ENCODE measurements around the gene BICDL2.

DNA sequence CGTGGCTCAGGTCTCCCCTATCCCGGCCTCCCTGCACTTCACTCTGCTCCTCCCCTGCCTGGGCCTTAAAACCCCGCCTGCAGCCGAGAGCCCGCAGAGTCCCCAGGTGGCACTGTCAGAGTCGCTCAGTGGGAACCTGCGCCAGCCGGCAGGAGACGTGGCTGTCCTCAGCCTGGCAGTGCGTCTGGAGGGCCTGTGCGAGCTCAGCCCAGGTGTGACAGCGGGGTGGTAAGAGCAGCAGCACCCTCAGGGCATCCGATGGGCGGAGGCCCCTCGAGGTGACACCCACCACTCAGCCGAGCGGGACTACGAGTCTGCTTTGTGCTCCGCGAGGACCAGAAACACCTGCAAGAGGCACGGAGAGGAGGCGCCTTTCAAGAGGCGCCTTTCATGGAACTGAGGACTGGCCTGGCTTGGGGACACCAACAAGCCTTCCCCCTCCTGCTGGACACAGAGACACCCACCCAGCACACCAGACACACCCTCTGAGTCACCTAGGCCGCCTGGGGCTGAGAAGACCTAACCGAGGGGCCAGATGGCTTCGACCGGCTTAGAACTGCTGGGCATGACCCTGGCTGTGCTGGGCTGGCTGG lies 23.8 kb downstream of the BICDL2 start, which contains the start of gene CLDN9:
- no peak for TF ChIP-seq POLR2AphosphoS5 (IDR thresholded peaks at IDR 0.05; ENCODE audit: low read depth, low read length)
- TF ChIP-seq, protein P1, sequence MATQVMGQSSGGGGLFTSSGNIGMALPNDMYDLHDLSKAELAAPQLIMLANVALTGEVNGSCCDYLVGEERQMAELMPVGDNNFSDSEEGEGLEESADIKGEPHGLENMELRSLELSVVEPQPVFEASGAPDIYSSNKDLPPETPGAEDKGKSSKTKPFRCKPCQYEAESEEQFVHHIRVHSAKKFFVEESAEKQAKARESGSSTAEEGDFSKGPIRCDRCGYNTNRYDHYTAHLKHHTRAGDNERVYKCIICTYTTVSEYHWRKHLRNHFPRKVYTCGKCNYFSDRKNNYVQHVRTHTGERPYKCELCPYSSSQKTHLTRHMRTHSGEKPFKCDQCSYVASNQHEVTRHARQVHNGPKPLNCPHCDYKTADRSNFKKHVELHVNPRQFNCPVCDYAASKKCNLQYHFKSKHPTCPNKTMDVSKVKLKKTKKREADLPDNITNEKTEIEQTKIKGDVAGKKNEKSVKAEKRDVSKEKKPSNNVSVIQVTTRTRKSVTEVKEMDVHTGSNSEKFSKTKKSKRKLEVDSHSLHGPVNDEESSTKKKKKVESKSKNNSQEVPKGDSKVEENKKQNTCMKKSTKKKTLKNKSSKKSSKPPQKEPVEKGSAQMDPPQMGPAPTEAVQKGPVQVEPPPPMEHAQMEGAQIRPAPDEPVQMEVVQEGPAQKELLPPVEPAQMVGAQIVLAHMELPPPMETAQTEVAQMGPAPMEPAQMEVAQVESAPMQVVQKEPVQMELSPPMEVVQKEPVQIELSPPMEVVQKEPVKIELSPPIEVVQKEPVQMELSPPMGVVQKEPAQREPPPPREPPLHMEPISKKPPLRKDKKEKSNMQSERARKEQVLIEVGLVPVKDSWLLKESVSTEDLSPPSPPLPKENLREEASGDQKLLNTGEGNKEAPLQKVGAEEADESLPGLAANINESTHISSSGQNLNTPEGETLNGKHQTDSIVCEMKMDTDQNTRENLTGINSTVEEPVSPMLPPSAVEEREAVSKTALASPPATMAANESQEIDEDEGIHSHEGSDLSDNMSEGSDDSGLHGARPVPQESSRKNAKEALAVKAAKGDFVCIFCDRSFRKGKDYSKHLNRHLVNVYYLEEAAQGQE (IDR thresholded peaks at IDR 0.05; ENCODE audit: insufficient read depth in 1 of 2, low read depth in 2 of 2, low read length in 2 of 2), result no peak
- no peak for TF ChIP-seq TAF1 (IDR thresholded peaks at IDR 0.05; ENCODE audit: borderline replicate concordance, insufficient read depth, low read length)
- no peak for TF ChIP-seq SIN3A (IDR thresholded peaks at IDR 0.05; ENCODE audit: borderline replicate concordance, insufficient read depth, low read length)
- TF ChIP-seq FOXP2 (optimal IDR thresholded peaks at IDR 0.05; ENCODE audit: borderline replicate concordance, extremely low read depth, extremely low read length, insufficient read depth), result no peak

Data from PFSK-1 (cell line).